Hematopoietic multipotent progenitor cell treated with erythropoietin and hydrocortisone succinate and interleukin-3 and kit ligand, for 6 days (in vitro differentiated cells): ENCODE data around the gene TMEM218.

ENCODE experiments used
- DNase-seq: peaks from one replicate; pipeline ENCODE4 v3.0.0-alpha.2; 2015

Gene TMEM218

DNA sequence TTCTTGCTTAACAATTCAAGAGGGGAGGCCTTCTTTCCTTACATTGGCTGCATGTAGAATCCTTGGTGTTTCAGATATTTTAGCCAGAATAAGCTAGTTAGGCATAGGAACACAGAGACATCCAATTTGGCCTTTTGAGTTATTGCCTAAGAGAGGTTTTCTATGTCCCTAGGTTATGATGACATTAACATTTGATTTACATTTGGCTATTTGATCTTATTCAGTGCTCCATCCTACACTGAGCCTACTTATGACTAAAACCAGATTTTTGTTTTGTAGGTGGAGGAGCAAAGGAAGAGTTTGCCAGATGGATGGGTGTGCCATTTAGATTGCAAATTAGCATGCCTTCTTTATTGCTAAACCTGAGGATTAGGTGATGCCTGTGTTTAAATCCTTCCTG is 59.4 kb downstream of the TMEM218 start:
- no peak for DNase-seq

DNA sequence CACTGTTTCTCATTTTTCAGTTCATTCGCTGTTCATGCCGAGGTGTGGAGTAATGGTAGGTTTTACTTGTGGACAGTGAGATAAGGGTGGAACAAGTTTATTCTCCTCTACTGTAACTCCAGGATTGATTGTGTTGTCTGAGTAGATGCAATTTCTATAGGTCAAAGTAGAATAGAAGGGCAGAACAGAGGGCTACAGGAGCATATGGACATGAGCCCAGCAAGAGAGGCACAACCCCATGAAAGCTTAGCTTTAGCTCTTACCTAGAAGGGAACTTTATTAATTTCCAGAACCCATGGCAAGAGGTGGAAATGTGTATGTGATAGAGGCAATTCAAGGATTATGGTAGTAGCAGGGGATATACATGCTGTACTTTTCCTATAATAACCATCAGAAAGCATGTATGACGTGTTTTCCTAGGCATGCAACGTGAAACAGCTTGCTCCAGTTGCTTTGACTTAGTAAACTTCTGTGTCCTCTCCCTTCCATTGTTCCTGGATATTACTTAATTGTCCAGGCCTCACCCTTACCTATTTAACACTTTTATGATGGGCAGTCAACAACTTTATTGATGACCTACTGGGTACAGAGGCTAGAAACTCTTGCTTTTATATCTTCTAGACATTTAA is 62.1 kb downstream of the TMEM218 start:
- DNase-seq, result no peak
